K562 (cell line): ENCODE results near the gene PTHLH. TPM values are rescaled to one million over a fixed set of nuclear protein-coding genes. Genes with fewer than 3 reads are reported as not detected.

Experiments
- ATAC-seq: fragments of 200-7000 bp; cut with Tn5 transposase; 3 replicates; pipeline ENCODE4 v1.9.1; 2020; ENCODE audit warnings: moderate library complexity
- BruUV-seq: library from RNA; stranded (reverse); fragments of 400-500 nt; replicated peaks from 2 replicates; lab custom pipeline; 2021; lab: Mats Ljungman, UMichigan
- CTCF ChIA-PET: fragments of 300-600 bp; formaldehyde crosslinking; extraction: SDS; loops from one replicate; lab custom pipeline; 2021; ENCODE audit warnings: low intra/inter-chr PET ratio; lab: Yijun Ruan, JAX
- POLR2A ChIA-PET: fragments of 300-600, 350-650 bp; sonication (Branson Sonifier 250); formaldehyde crosslinking; extraction: SDS; loops from one replicate; lab custom pipeline; 2021; ENCODE audit warnings: antibody characterized with exemption, inconsistent platforms; lab: Yijun Ruan, JAX
- DNase-seq, 4 experiments: peaks; one replicate each; pipeline versions ENCODE4 v3.0.0 to v3.0.0-alpha.2; 2011 to 2018; ENCODE audit warnings: low spot score in 3 of 4, mixed read lengths in 3 of 4; ENCODE audit errors: extremely low read depth in 1 of 4
- FAIRE-seq: peaks from 2 replicates; lab custom pipeline; 2011; peaks lifted over from hg19 to GRCh38; lab: Jason Lieb, UNC
- H2AFZ ChIP-seq: 2 replicates; pipeline ENCODE4 v1.6.0; 2011; ENCODE audit warnings: low read depth, low read length, control low read depth, inconsistent platforms
- H3K27ac ChIP-seq: fragments of 200-600 bp; 3 replicates; pipeline ENCODE4 v1.8.0; 2011; ENCODE audit warnings: low read depth, mild to moderate bottlenecking, control low read depth, inconsistent platforms, low read length, moderate library complexity, mixed read lengths; ENCODE audit errors: extremely low read depth
- H3K27me3 ChIP-seq, 2 experiments: fragments of 300-600 bp in 1 of 2; 2 replicates in 1 of 2; 3 replicates in 1 of 2; pipeline versions ENCODE4 v1.6.0 to v1.8.0; 2011; ENCODE audit warnings: inconsistent platforms in 2 of 2, low read length in 2 of 2, mild to moderate bottlenecking in 1 of 2, mixed read lengths in 1 of 2, moderate library complexity in 1 of 2; ENCODE audit not compliant: control insufficient read depth in 2 of 2, insufficient read depth in 2 of 2
- H3K36me3 ChIP-seq: fragments of 300-600 bp; 3 replicates; pipeline ENCODE4 v1.8.0; 2011; ENCODE audit warnings: mild to moderate bottlenecking, low read length, inconsistent platforms; ENCODE audit not compliant: control insufficient read depth, insufficient read depth
- H3K4me1 ChIP-seq, 2 experiments: fragments of 200-600 bp in 1 of 2; replicated peaks in 1 of 2; 2 replicates in 1 of 2; 3 replicates in 1 of 2; pipeline versions ENCODE4 v1.5.1 to v1.8.0; 2011; ENCODE audit warnings: inconsistent platforms in 2 of 2, low read length in 2 of 2, mild to moderate bottlenecking in 1 of 2, mixed read lengths in 1 of 2, moderate library complexity in 1 of 2; ENCODE audit not compliant: control insufficient read depth in 2 of 2, insufficient read depth in 2 of 2
- H3K4me2 ChIP-seq: 2 replicates; pipeline ENCODE4 v1.6.1; 2011; ENCODE audit warnings: low read length, control low read depth, inconsistent platforms, mixed read lengths; ENCODE audit not compliant: insufficient read depth
- H3K4me3 ChIP-seq: fragments of 200-600 bp; sonication (generic), shearing (Covaris generic); 2 replicates; pipeline ENCODE4 v1.5.1; 2016; ENCODE audit warnings: control low read depth, inconsistent platforms
- H3K79me2 ChIP-seq: fragments of 200-600 bp; 3 replicates; pipeline ENCODE4 v1.8.0; 2011; ENCODE audit warnings: low read length, inconsistent platforms; ENCODE audit not compliant: control insufficient read depth, insufficient read depth
- H3K9ac ChIP-seq, 2 experiments: 2 replicates each; pipeline versions ENCODE4 v1.6.0 to v1.6.1; 2011; ENCODE audit warnings: low read depth in 2 of 2, low read length in 2 of 2, control low read depth in 1 of 2, inconsistent platforms in 1 of 2, mild to moderate bottlenecking in 1 of 2, mixed read lengths in 1 of 2; ENCODE audit not compliant: insufficient read depth in 1 of 2
- H3K9me1 ChIP-seq: one replicate; pipeline ENCODE4 v1.6.0; 2011; ENCODE audit warnings: inconsistent platforms, mild to moderate bottlenecking, low read length, moderate library complexity; ENCODE audit not compliant: control insufficient read depth, insufficient read depth
- H3K9me3 ChIP-seq: replicated peaks from 2 replicates; pipeline ENCODE4 v1.5.1; 2011; ENCODE audit warnings: low read depth, low read length, inconsistent platforms; ENCODE audit not compliant: control insufficient read depth, insufficient read depth
- H4K20me1 ChIP-seq: replicated peaks from 2 replicates; pipeline ENCODE4 v1.6.1; 2011; ENCODE audit warnings: low read length, inconsistent platforms, mixed read lengths; ENCODE audit not compliant: control insufficient read depth, insufficient read depth
- NR3C1 ChIP-seq: sonication (generic); formaldehyde crosslinking; IDR thresholded peaks from 2 replicates; pipeline ENCODE4 v1.8.1; 2022; ENCODE audit warnings: missing genetic modification reagents
- OTX1 ChIP-seq: fragments of 450-650 bp; formaldehyde crosslinking; IDR thresholded peaks from 2 replicates; pipeline ENCODE4 v1.4.0; 2022; ENCODE audit warnings: mild to moderate bottlenecking
- SAFB ChIP-seq: fragments of 200-400 bp; formaldehyde crosslinking; IDR thresholded peaks from 2 replicates; pipeline ENCODE4 v1.6.1; 2017; ENCODE audit warnings: low read depth, low read length, borderline replicate concordance
- TRIM24 ChIP-seq, 2 experiments: fragments of 450-650 bp; IDR thresholded peaks; 2 replicates each; pipeline ENCODE4 v1.6.1; 2016
- ZC3H8 ChIP-seq: fragments of 450-650 bp; IDR thresholded peaks from 2 replicates; pipeline ENCODE4 v1.6.1; 2017
- WGBS: fragments of 100-300 bp; shearing (Covaris generic); methylation state at CpG from one replicate; pipeline ENCODE4 v1.1.6; 2016; ENCODE audit warnings: low coverage, mixed read lengths; ENCODE audit not compliant: insufficient coverage; ENCODE audit errors: missing lambda C conversion rate; 5-methylcytosine and 5-hydroxymethylcytosine counted together
- in situ Hi-C: fragments of 300-500 bp; cut with MboI; formaldehyde crosslinking; loops from 4 replicates; pipeline ENCODE4 v1.15.0; 2018; ENCODE audit warnings: inconsistent platforms, mixed read lengths
- intact Hi-C: fragments of 100-400 bp; cut with micrococcal nuclease; formaldehyde crosslinking; loops from 2 replicates; pipeline ENCODE4 v1.14.2; 2022
- polyA plus RNA-seq, 8 experiments: library from polyadenylated mRNA; depleted of rRNA in 4 of 8; stranded (reverse) in 5 of 8; unstranded in 3 of 8; fragments of >200 nt; fragmentation: Nextera tagmentation in 2 of 8; fragmentation: Illumina TruSeq in 1 of 8; extraction: Ambion mirVana in 2 of 8; extraction: Trizol in 1 of 8; gene quantifications; 2 replicates each; pipeline versions ENCODE4 v1.2.1 to v1.2.3, GENCODE V29; 2011 to 2014; ENCODE audit warnings: inconsistent platforms in 1 of 8, missing spikeins in 1 of 8
- total RNA-seq, 7 experiments: library from RNA; depleted of rRNA in 6 of 7; stranded (reverse); fragments of >200 nt in 6 of 7; fragmentation: Illumina TruSeq in 2 of 7; extraction: Trizol in 2 of 7; gene quantifications; 2 replicates each; pipeline versions ENCODE4 v1.2.1 to v1.2.3, GENCODE V29; 2011 to 2021; ENCODE audit warnings: low replicate concordance in 1 of 7
- TF ChIP-seq, protein P1 (sequence below): fragments of 250-450 bp; sonication (Bioruptor Pico); IDR thresholded peaks from 2 replicates; pipeline ENCODE4 v1.4.0; 2020; ENCODE audit warnings: mild to moderate bottlenecking

PTHLH gene
- total and polyA plus RNA-seq, 9 of the 15 experiments (the other 6 are each of a cell fraction or from before 2014, with no cell fraction given), result 0.14 to 2.5 (median 0.74) TPM

DNA sequence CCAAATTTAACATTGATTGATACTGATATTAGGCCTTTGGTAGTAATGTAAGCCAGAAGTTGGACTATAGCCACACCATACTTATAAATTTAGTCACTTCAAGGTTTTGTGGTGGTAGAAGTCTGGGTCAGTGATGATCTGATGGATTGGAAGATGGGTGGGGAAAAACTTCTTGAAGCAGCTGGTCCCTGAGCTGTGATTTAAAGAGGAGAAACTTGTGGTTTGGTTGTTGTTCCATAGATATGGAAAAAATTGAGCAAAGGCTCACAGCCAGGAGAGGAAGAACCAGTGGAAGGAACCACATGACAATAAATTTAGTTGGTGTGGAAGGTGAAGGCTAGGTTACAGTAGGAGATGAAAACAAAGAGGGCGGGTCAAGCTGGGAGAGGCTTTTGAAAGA lies 26.1 kb downstream of the PTHLH start:
- Histone ChIP-seq H4K20me1 (no peaks in the 10 kb centered on the region), H3K27ac (no peak overlapping the region), H3K4me1 (no peaks in the 10 kb centered on the region), H3K27me3 (no peaks in the 10 kb centered on the region), H3K9me1 (no peaks in the 10 kb centered on the region), H3K36me3 (no peaks in the 10 kb centered on the region), H3K9me3 (no peaks in the 10 kb centered on the region), H3K79me2 (no peaks in the 10 kb centered on the region), H2AFZ (no peak overlapping the region), H3K4me3 (no peak overlapping the region), H3K9ac (no peak overlapping the region), H3K4me2 (no peak overlapping the region)
- ChIA-PET POLR2A (interaction anchor here (1.1 kb wide), 1 partner anchor 14 kb away, joined by 3 read pairs; no protein-coding TSS in a partner anchor), CTCF (no interaction called here)
- in situ Hi-C loops, result loop anchor here (5.0 kb wide), 1 partner anchor 219 kb away; no protein-coding TSS in a partner anchor
- 25% methylated on average over 1 of the region's 1 CpG for WGBS
- no peak for TF ChIP-seq ZC3H8
- no peak for TF ChIP-seq NR3C1 (CRISPR knock-in tag)
- no peak for TF ChIP-seq OTX1 (CRISPR knock-in tag)
- TF ChIP-seq, protein P1, sequence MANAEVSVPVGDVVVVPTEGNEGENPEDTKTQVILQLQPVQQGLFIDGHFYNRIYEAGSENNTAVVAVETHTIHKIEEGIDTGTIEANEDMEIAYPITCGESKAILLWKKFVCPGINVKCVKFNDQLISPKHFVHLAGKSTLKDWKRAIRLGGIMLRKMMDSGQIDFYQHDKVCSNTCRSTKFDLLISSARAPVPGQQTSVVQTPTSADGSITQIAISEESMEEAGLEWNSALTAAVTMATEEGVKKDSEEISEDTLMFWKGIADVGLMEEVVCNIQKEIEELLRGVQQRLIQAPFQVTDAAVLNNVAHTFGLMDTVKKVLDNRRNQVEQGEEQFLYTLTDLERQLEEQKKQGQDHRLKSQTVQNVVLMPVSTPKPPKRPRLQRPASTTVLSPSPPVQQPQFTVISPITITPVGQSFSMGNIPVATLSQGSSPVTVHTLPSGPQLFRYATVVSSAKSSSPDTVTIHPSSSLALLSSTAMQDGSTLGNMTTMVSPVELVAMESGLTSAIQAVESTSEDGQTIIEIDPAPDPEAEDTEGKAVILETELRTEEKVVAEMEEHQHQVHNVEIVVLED (CRISPR knock-in tag), result no peak
- no peak for TF ChIP-seq TRIM24 (IDR thresholded peaks at IDR 0.05)
- no peak for TF ChIP-seq SAFB
- no peak for ATAC-seq
- DNase-seq, result no peak
- FAIRE-seq, result no peak
- BruUV-seq, result no TSS peak
- intact Hi-C loops, result loop anchor here (10.0 kb wide), 1 partner anchor 102 kb away; no protein-coding TSS in a partner anchor
